ENCODE results near the gene MMP23B. TPM values are rescaled to one million over a fixed set of nuclear protein-coding genes. Genes with fewer than 3 reads are reported as not detected.

The MMP23B gene
- total RNA-seq, 6 experiments from 2014 or later: 0.75 to 4.0 (median 2.3) TPM

GRCh38 chr1:1597275-1597930, 34.6 kb upstream of the MMP23B start:
- H3K4me3 ChIP-seq: no peak overlapping the region
- TF ChIP-seq, protein P1, sequence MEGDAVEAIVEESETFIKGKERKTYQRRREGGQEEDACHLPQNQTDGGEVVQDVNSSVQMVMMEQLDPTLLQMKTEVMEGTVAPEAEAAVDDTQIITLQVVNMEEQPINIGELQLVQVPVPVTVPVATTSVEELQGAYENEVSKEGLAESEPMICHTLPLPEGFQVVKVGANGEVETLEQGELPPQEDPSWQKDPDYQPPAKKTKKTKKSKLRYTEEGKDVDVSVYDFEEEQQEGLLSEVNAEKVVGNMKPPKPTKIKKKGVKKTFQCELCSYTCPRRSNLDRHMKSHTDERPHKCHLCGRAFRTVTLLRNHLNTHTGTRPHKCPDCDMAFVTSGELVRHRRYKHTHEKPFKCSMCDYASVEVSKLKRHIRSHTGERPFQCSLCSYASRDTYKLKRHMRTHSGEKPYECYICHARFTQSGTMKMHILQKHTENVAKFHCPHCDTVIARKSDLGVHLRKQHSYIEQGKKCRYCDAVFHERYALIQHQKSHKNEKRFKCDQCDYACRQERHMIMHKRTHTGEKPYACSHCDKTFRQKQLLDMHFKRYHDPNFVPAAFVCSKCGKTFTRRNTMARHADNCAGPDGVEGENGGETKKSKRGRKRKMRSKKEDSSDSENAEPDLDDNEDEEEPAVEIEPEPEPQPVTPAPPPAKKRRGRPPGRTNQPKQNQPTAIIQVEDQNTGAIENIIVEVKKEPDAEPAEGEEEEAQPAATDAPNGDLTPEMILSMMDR (IDR thresholded peaks at IDR 0.05): peak in 2 of 4 donors; percentile 16 to 17
- no peak for TF ChIP-seq POLR2A (IDR thresholded peaks at IDR 0.05)
- no peak overlapping the region for H3K27ac ChIP-seq
- H3K27me3 ChIP-seq: peaks cover 6 to 7% of the 10 kb centered on the region in 2 donors
- no peaks in the 10 kb centered on the region for H3K36me3 ChIP-seq
- intact Hi-C loops (cut with DNase I): no loop called here
- peak; percentile 7 to 49 (median 44) for ATAC-seq
- H3K4me1 ChIP-seq: peaks cover 0 to 4% (median 0%) of the 10 kb centered on the region in 4 donors
- no peak for DNase-seq
- WGBS (ENCODE audit: insufficient coverage, low coverage, low lambda C conversion rate, missing lambda C conversion rate): 20% methylated on average over 9 of the region's 16 CpGs
- no peaks in the 10 kb centered on the region for H3K9me3 ChIP-seq

DNA sequence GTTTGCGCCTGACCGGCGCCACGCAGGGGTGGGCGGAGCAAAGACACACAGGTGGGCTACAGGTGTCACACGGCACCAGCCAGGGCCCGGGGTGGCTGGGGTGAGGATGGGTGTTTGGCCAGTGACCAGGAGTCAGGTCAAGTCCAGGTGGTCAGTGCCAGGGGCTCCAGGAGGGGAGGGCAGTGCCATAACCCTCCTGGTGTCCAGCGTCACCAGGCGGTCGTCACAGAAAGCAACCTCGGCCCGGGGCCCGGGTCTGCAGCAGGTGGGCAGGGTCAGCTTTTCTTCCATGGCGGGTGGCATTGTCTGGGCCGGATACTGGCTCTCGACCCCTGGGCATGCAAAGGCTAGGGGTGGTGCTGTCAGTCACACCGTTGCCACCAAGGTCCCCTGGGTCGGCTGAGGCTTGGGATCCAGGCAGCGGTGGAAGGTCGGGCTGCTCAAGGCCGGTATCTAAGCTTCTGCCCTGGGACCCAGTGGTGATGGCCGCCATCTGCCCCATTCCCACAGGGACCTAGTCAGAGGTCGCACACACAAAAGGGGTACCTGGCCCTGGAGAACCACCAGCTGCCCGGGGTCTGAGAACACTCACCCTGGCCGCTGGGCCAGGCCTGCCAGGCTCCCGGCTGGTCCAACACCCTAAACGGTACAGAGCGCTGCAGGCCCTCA, 33.8 kb upstream of the MMP23B start:
- H3K4me3 ChIP-seq: no peak overlapping the region
- H3K27ac ChIP-seq: no peak overlapping the region
- DNase-seq (no peak), ATAC-seq (no peak)
- TF ChIP-seq, protein P1 (IDR thresholded peaks at IDR 0.05): no peak
- TF ChIP-seq POLR2A (IDR thresholded peaks at IDR 0.05): no peak
- intact Hi-C loops (cut with DNase I): no loop called here
- WGBS (ENCODE audit: insufficient coverage, low coverage, low lambda C conversion rate, missing lambda C conversion rate): no CpG with 5 or more reads among the region's 28 CpGs
- no peaks in the 10 kb centered on the region for H3K36me3 ChIP-seq
- H3K9me3 ChIP-seq: no peaks in the 10 kb centered on the region
- H3K4me1 ChIP-seq: peaks cover 0 to 4% (median 0%) of the 10 kb centered on the region in 4 donors
- peaks cover 6 to 7% of the 10 kb centered on the region in 2 donors for H3K27me3 ChIP-seq

GRCh38 chr1:1598720-1599029, 33.3 kb upstream of the MMP23B start:
- ATAC-seq: no peak
- intact Hi-C loops (cut with DNase I): no loop called here
- H3K4me3 ChIP-seq: no peak overlapping the region
- WGBS (ENCODE audit: insufficient coverage, low coverage, low lambda C conversion rate, missing lambda C conversion rate): 60% methylated on average over 1 of the region's 13 CpGs
- no peaks in the 10 kb centered on the region for H3K9me3 ChIP-seq
- DNase-seq: no peak
- H3K4me1 ChIP-seq: peaks cover 0 to 4% (median 0%) of the 10 kb centered on the region in 4 donors
- H3K27ac ChIP-seq: no peak overlapping the region
- no peaks in the 10 kb centered on the region for H3K36me3 ChIP-seq
- no peak for TF ChIP-seq POLR2A (IDR thresholded peaks at IDR 0.05)
- TF ChIP-seq, protein P1 (IDR thresholded peaks at IDR 0.05): no peak
- peaks cover 6 to 7% of the 10 kb centered on the region in 2 donors for H3K27me3 ChIP-seq

- no peak overlapping the region for H3K27ac ChIP-seq
- no CpG with 5 or more reads among the region's 111 CpGs for WGBS (ENCODE audit: insufficient coverage, low coverage, low lambda C conversion rate, missing lambda C conversion rate)
- DNase-seq: no peak
- H3K9me3 ChIP-seq: no peaks in the 10 kb centered on the region
- TF ChIP-seq POLR2A (IDR thresholded peaks at IDR 0.05): no peak
- TF ChIP-seq, protein P1 (IDR thresholded peaks at IDR 0.05): no peak
- ATAC-seq: peak in 2 of 4 donors; percentile 26 to 43
- H3K36me3 ChIP-seq: no peaks in the 10 kb centered on the region
- H3K27me3 ChIP-seq: peaks cover 6 to 7% of the 10 kb centered on the region in 2 donors
- peaks cover 0 to 4% (median 0%) of the 10 kb centered on the region in 4 donors for H3K4me1 ChIP-seq
- peak overlapping the region in 1 of 3 donors; percentile 26 for H3K4me3 ChIP-seq
- intact Hi-C loops (cut with DNase I): no loop called here
Observed at GRCh38 chr1:1599030-1599934, 32.7 kb upstream of the MMP23B start.

Measured in right lobe of liver (tissue), 6 donors.